ENCODE data around the gene SPATA6L. TPM values are rescaled to one million over a fixed set of nuclear protein-coding genes. Genes with fewer than 3 reads are reported as not detected.

SPATA6L gene
- total and polyA plus RNA-seq, 2 of the 13 experiments (the other 11 are each of a cell fraction or from before 2014, with no cell fraction given), result 1.1 to 1.9 TPM

GRCh38 chr9:4594545-4594944, 71.7 kb downstream of the SPATA6L start (continued):
- no peak for TF ChIP-seq MAZ (IDR thresholded peaks at IDR 0.05; ENCODE audit: borderline replicate concordance, low read depth, low read length)
- TF ChIP-seq MAZ (CRISPR knock-in tag; IDR thresholded peaks at IDR 0.05; ENCODE audit: low read depth), result no peak

GRCh38 chr9:4592886-4593285, 73.4 kb downstream of the SPATA6L start:
- no TSS peak for BruUV-seq (replicated peaks)
- Histone ChIP-seq H3K27ac (ENCODE audit: extremely low read length, insufficient read depth, low read length) (no peak overlapping the region), H3K79me2 (ENCODE audit: insufficient read depth, low read length) (no peaks in the 10 kb centered on the region), H3K36me3 (replicated peaks in 1 of 2; ENCODE audit: control insufficient read depth in 1 of 2, insufficient read depth in 2 of 2, low read length in 2 of 2) (no peaks in the 10 kb centered on the region), H3K4me2 (ENCODE audit: low read depth, low read length) (no peak overlapping the region), H4K20me1 (ENCODE audit: insufficient read depth, low read length) (no peaks in the 10 kb centered on the region), H3K4me3 (replicated peaks in 1 of 3; ENCODE audit: insufficient read depth in 1 of 3, low read depth in 2 of 3, low read length in 3 of 3) (no peak overlapping the region), H3K9ac (ENCODE audit: insufficient read depth, low read depth, low read length) (no peak overlapping the region), H2AFZ (ENCODE audit: low read length) (no peak overlapping the region), H3K9me3 (ENCODE audit: low read length) (no peaks in the 10 kb centered on the region), H3K27me3 (ENCODE audit: control insufficient read depth in 1 of 2, insufficient read depth in 2 of 2, low read length in 2 of 2) (no peaks in the 10 kb centered on the region), H3K4me1 (ENCODE audit: insufficient read depth, low read length) (no peaks in the 10 kb centered on the region)
- ATAC-seq (no peak), FAIRE-seq (no peak), DNase-seq (ENCODE audit: low spot score) (no peak)
- intact Hi-C loops (cut with micrococcal nuclease; ENCODE audit: unreplicated experiment) (no loop called here), in situ Hi-C loops (cut with HindIII; ENCODE audit: extremely low pct_ligation_motif_present, low pct_unique_long_range_greater_than_20kb) (no loop called here)
- CTCF ChIA-PET (ENCODE audit: low intra/inter-chr PET ratio, low total read pairs), result no interaction called here
- 86% methylated on average over 1 of the region's 1 CpG for WGBS (ENCODE audit: low lambda C conversion rate)
- POLR2A ChIA-PET, result no interaction called here
- TF ChIP-seq ZNF619 (CRISPR knock-in tag; IDR thresholded peaks at IDR 0.05) (no peak), SNRNP70 (IDR thresholded peaks at IDR 0.05; ENCODE audit: low read depth, low read length) (no peak), ZMYM4 (CRISPR knock-in tag; IDR thresholded peaks at IDR 0.05) (no peak), YY1 (IDR thresholded peaks at IDR 0.05; ENCODE audit: insufficient read depth, insufficient replicate concordance, low read depth, low read length) (no peak), MBNL3 (CRISPR knock-in tag; conservative IDR thresholded peaks at IDR 0.05) (no peak), FUBP1 (CRISPR knock-in tag; IDR thresholded peaks at IDR 0.05; ENCODE audit: borderline replicate concordance) (no peak), KDM3A (CRISPR knock-in tag; IDR thresholded peaks at IDR 0.05; ENCODE audit: low read depth) (no peak), ZBTB2 (CRISPR knock-in tag; IDR thresholded peaks at IDR 0.05; ENCODE audit: low read depth) (no peak), ZNF234 (CRISPR knock-in tag; conservative IDR thresholded peaks at IDR 0.05) (no peak), ZNF782 (CRISPR knock-in tag; IDR thresholded peaks at IDR 0.05; ENCODE audit: borderline replicate concordance) (no peak)

Measured in HepG2 (cell line).